ENCODE results near the gene PLXDC2. TPM values are rescaled to one million over a fixed set of nuclear protein-coding genes. Genes with fewer than 3 reads are reported as not detected.

The PLXDC2 gene
- total and polyA plus RNA-seq, 2 donors (not counting 1 experiment from before 2014, with no cell fraction given) = 4.2 to 5.1 TPM

GRCh38 chr10:19895500-19895899, 79.3 kb downstream of the PLXDC2 start:
- Histone ChIP-seq H3K4me1 (ENCODE audit: control insufficient read depth, extremely low read depth, insufficient read depth, low read length) (no peaks in the 10 kb centered on the region), H3K9me3 (ENCODE audit: control insufficient read depth, insufficient read depth, low read depth, low read length) (no peaks in the 10 kb centered on the region), H3K4me2 (ENCODE audit: extremely low read depth, insufficient read depth, low read length) (no peak overlapping the region), H3K9ac (ENCODE audit: insufficient read depth, low read length) (no peak overlapping the region), H4K20me1 (ENCODE audit: control insufficient read depth, extremely low read depth, insufficient read depth, low read length) (no peaks in the 10 kb centered on the region), H3K36me3 (ENCODE audit: control insufficient read depth, insufficient read depth, low read length) (no peaks in the 10 kb centered on the region), H3K27me3 (ENCODE audit: control insufficient read depth, insufficient read depth, low read length) (no peaks in the 10 kb centered on the region), H3K4me3 (replicated peaks in 1 of 4; ENCODE audit: control extremely low read depth in 1 of 4, insufficient read depth in 1 of 4, low read depth in 3 of 4, low read length in 4 of 4) (no peak overlapping the region), H2AFZ (ENCODE audit: low read length) (no peak overlapping the region), H3K27ac (ENCODE audit: insufficient read depth, low read length) (no peak overlapping the region), H3K79me2 (ENCODE audit: control insufficient read depth, insufficient read depth, low read length) (no peaks in the 10 kb centered on the region)
- DNase-seq (ENCODE audit: low read depth in 2 of 2) = no peak
- TF ChIP-seq EZH2 (IDR thresholded peaks at IDR 0.05; ENCODE audit: low read length, missing control alignments) (no peak), CTCF (conservative IDR thresholded peaks at IDR 0.05 in 1 of 2, IDR thresholded peaks at IDR 0.05 in 1 of 2; ENCODE audit: low read depth in 1 of 2, low read length in 2 of 2) (no peak)

- no peaks in the 10 kb centered on the region for H3K36me3 ChIP-seq (ENCODE audit: control insufficient read depth, insufficient read depth, low read length)
- no peak overlapping the region for H3K4me2 ChIP-seq (ENCODE audit: extremely low read depth, insufficient read depth, low read length)
- no peak overlapping the region for H2AFZ ChIP-seq (ENCODE audit: low read length)
- DNase-seq (ENCODE audit: low read depth in 2 of 2) = no peak
- H3K4me3 ChIP-seq (replicated peaks in 1 of 4; ENCODE audit: control extremely low read depth in 1 of 4, insufficient read depth in 1 of 4, low read depth in 3 of 4, low read length in 4 of 4) = no peak overlapping the region
- no peaks in the 10 kb centered on the region for H3K9me3 ChIP-seq (ENCODE audit: control insufficient read depth, insufficient read depth, low read depth, low read length)
- H3K79me2 ChIP-seq (ENCODE audit: control insufficient read depth, insufficient read depth, low read length) = no peaks in the 10 kb centered on the region
- no peak overlapping the region for H3K9ac ChIP-seq (ENCODE audit: insufficient read depth, low read length)
- H3K4me1 ChIP-seq (ENCODE audit: control insufficient read depth, extremely low read depth, insufficient read depth, low read length) = no peaks in the 10 kb centered on the region
- no peaks in the 10 kb centered on the region for H3K27me3 ChIP-seq (ENCODE audit: control insufficient read depth, insufficient read depth, low read length)
- H3K27ac ChIP-seq (ENCODE audit: insufficient read depth, low read length) = no peak overlapping the region
- H4K20me1 ChIP-seq (ENCODE audit: control insufficient read depth, extremely low read depth, insufficient read depth, low read length) = no peaks in the 10 kb centered on the region
- no peak for TF ChIP-seq EZH2 (IDR thresholded peaks at IDR 0.05; ENCODE audit: low read length, missing control alignments)
- no peak for TF ChIP-seq CTCF (conservative IDR thresholded peaks at IDR 0.05 in 1 of 2, IDR thresholded peaks at IDR 0.05 in 1 of 2; ENCODE audit: low read depth in 1 of 2, low read length in 2 of 2)
These were observed 86.2 kb downstream of the PLXDC2 start for GRCh38 chr10:19902456-19902855.

GRCh38 chr10:19904202-19904661, 88.0 kb downstream of the PLXDC2 start:
- H3K4me3 ChIP-seq (replicated peaks in 1 of 4; ENCODE audit: control extremely low read depth in 1 of 4, insufficient read depth in 1 of 4, low read depth in 3 of 4, low read length in 4 of 4) = no peak overlapping the region
- no peak overlapping the region for H3K9ac ChIP-seq (ENCODE audit: insufficient read depth, low read length)
- TF ChIP-seq EZH2 (IDR thresholded peaks at IDR 0.05; ENCODE audit: low read length, missing control alignments) (no peak), CTCF (conservative IDR thresholded peaks at IDR 0.05 in 1 of 2, IDR thresholded peaks at IDR 0.05 in 1 of 2; ENCODE audit: low read depth in 1 of 2, low read length in 2 of 2) (no peak)
- no peaks in the 10 kb centered on the region for H4K20me1 ChIP-seq (ENCODE audit: control insufficient read depth, extremely low read depth, insufficient read depth, low read length)
- no peak overlapping the region for H3K27ac ChIP-seq (ENCODE audit: insufficient read depth, low read length)
- DNase-seq (ENCODE audit: low read depth in 2 of 2) = peak in 1 of 2 donors; percentile 95
- no peaks in the 10 kb centered on the region for H3K9me3 ChIP-seq (ENCODE audit: control insufficient read depth, insufficient read depth, low read depth, low read length)
- no peaks in the 10 kb centered on the region for H3K79me2 ChIP-seq (ENCODE audit: control insufficient read depth, insufficient read depth, low read length)
- H3K4me1 ChIP-seq (ENCODE audit: control insufficient read depth, extremely low read depth, insufficient read depth, low read length) = no peaks in the 10 kb centered on the region
- no peaks in the 10 kb centered on the region for H3K36me3 ChIP-seq (ENCODE audit: control insufficient read depth, insufficient read depth, low read length)
- H3K27me3 ChIP-seq (ENCODE audit: control insufficient read depth, insufficient read depth, low read length) = no peaks in the 10 kb centered on the region
- no peak overlapping the region for H3K4me2 ChIP-seq (ENCODE audit: extremely low read depth, insufficient read depth, low read length)
- no peak overlapping the region for H2AFZ ChIP-seq (ENCODE audit: low read length)
